HepG2 (cell line): ENCODE data around the gene C1QTNF6. TPM values are rescaled to one million over a fixed set of nuclear protein-coding genes. Genes with fewer than 3 reads are reported as not detected.

Experiments
- ADNP ChIP-seq: sonication (generic); formaldehyde crosslinking; IDR thresholded peaks from 2 replicates; pipeline ENCODE4 v1.4.0; 2020; ENCODE audit warnings: missing genetic modification reagents
- KDM1A ChIP-seq: IDR thresholded peaks from 2 replicates; pipeline ENCODE4 v1.6.1; 2016; ENCODE audit warnings: missing compliant biosample characterization
- PATZ1 ChIP-seq: sonication (generic); formaldehyde crosslinking; IDR thresholded peaks from 2 replicates; pipeline ENCODE4 v1.4.0; 2020; ENCODE audit warnings: missing genetic modification reagents
- POLR2A ChIP-seq, 2 experiments: IDR thresholded peaks; 2 replicates each; pipeline ENCODE4 v1.6.1; 2011; ENCODE audit warnings: low read depth in 2 of 2, low read length in 2 of 2, mild to moderate bottlenecking in 1 of 2, moderate library complexity in 1 of 2; ENCODE audit not compliant: insufficient read depth in 1 of 2
- XBP1 ChIP-seq: sonication (generic); formaldehyde crosslinking; IDR thresholded peaks from 2 replicates; pipeline ENCODE4 v1.5.0; 2020; ENCODE audit warnings: missing genetic modification reagents
- YY1 ChIP-seq: IDR thresholded peaks from 2 replicates; pipeline ENCODE4 v1.6.1; 2011; ENCODE audit warnings: low read length, low read depth, moderate library complexity, mild to moderate bottlenecking; ENCODE audit not compliant: insufficient read depth, insufficient replicate concordance
- ZMYM3 ChIP-seq: sonication (generic); formaldehyde crosslinking; IDR thresholded peaks from 2 replicates; pipeline ENCODE4 v1.5.1; 2020; ENCODE audit warnings: mild to moderate bottlenecking, missing genetic modification reagents
- ZNF232 ChIP-seq: sonication (generic); formaldehyde crosslinking; IDR thresholded peaks from 2 replicates; pipeline ENCODE4 v1.4.0; 2020; ENCODE audit warnings: missing genetic modification reagents, borderline replicate concordance
- ZNF629 ChIP-seq: sonication (generic); formaldehyde crosslinking; conservative IDR thresholded peaks from 2 replicates; pipeline ENCODE4 v1.5.0; 2020; ENCODE audit warnings: missing genetic modification reagents
- polyA plus RNA-seq, 8 experiments: library from polyadenylated mRNA; depleted of rRNA in 3 of 8; stranded (reverse) in 7 of 8; unstranded in 1 of 8; fragments of >200 nt; fragmentation: Illumina TruSeq in 4 of 8; extraction: Trizol in 4 of 8; gene quantifications; 2 replicates each; pipeline versions ENCODE4 v1.2.1 to v1.2.3, GENCODE V29; 2011 to 2016; ENCODE audit warnings: low read depth in 4 of 8, missing spikeins in 1 of 8, mixed read lengths in 1 of 8; ENCODE audit not compliant: insufficient read depth in 1 of 8
- total RNA-seq, 5 experiments: library from RNA; depleted of rRNA; stranded (reverse); fragments of >200 nt; fragmentation: Illumina TruSeq; extraction: Trizol; gene quantifications; 2 replicates each; pipeline ENCODE4 v1.2.3, GENCODE V29; 2016; ENCODE audit warnings: low read depth in 1 of 5

C1QTNF6 gene
- total and polyA plus RNA-seq, 2 of the 13 experiments (the other 11 are each of a cell fraction or from before 2014, with no cell fraction given): 2.7 to 6.9 TPM

- 0 out of 2 replicates have a peak, but pooled peaks have one; percentile 9 for TF ChIP-seq ZNF232 (CRISPR knock-in tag)
- TF ChIP-seq YY1: peak; percentile 42
- TF ChIP-seq KDM1A (CRISPR knock-in tag): peak; percentile 97
- peak; percentile 99 for TF ChIP-seq ZNF629 (CRISPR knock-in tag)
- TF ChIP-seq ZMYM3 (CRISPR knock-in tag): peak; percentile 99
- peak; percentile 79 for TF ChIP-seq PATZ1 (CRISPR knock-in tag)
- TF ChIP-seq XBP1 (CRISPR knock-in tag): 0 out of 2 replicates have a peak, but pooled peaks have one; percentile 14
- TF ChIP-seq ADNP (CRISPR knock-in tag): peak; percentile 96
- peak in 1 of 2 experiments; percentile 30; a peak in 1 of 4 replicates for TF ChIP-seq POLR2A (IDR thresholded peaks at IDR 0.05; ENCODE audit: insufficient read depth in 1 of 2, low read depth in 2 of 2, low read length in 2 of 2)
- TF ChIP-seq, all 625 proteins: peak for 62
Measured at GRCh38 chr22:37198258-37199102, 10.4 kb upstream of the C1QTNF6 start (continued).
